GM21723 (cell line): ENCODE results near the gene PDE11A.
"Not testable (repeated sequence)": the region's sequence is repeated elsewhere in the genome, so short reads cannot be mapped to it uniquely, and the experiment has no call there.

Experiments used
- ATAC-seq: cut with Tn5 transposase; IDR thresholded peaks from one replicate; pipeline ENCODE4 v1.9.1; 2021; ENCODE audit warnings: mild to moderate bottlenecking, moderate library complexity; ENCODE audit not compliant: unreplicated experiment

Gene PDE11A

DNA sequence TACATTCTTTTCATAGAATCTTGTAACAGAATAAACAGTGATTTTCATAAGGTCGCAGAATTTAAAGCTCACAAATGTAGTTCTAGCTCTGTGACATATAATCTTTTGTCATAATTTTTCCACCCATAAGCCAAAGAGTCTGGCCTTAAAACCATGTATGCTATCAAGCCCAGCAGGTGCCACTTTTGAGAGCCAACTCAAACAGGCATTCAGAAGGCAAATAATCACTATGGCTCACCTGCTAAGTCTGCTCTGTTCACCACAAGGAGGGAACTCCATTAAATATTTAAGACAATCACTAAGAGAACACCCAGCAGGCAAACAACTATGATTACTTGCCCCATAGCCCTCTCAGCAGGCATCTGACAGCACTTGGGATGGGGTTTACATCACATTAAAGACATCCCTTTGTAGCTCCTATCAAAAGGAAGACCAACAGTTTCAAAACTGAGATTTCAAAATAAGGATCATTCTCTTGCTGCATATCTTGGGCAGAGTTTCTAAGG is 241.6 kb downstream of the PDE11A start:
- no peak for ATAC-seq

- ATAC-seq, result no peak
These were observed 244.0 kb downstream of the PDE11A start for GRCh38 chr2:177828557-177828956.

DNA sequence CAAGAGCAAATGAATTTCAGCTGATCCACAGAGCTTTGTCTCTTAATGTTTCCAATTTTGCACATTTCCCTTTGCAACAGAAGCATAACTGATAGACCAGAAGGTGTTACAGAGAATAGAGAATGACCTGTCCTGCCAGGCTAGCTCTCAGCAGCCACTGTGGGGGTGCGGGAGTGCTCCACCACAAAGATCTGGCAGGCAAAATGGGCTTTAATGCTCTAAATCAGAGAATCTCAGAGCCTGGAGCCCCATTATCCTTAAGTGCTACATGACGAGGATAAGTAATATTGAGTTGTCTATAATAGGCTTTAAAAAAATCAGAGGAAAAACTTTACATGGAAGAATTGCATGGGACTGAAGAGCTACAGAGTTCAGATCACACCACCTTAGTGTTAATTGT is 245.7 kb downstream of the PDE11A start:
- ATAC-seq, result no peak

- ATAC-seq, result no peak
These were observed 249.6 kb downstream of the PDE11A start for GRCh38 chr2:177822941-177823340.

- ATAC-seq, result no peak
These were observed 254.2 kb downstream of the PDE11A start for GRCh38 chr2:177818412-177818811.

DNA sequence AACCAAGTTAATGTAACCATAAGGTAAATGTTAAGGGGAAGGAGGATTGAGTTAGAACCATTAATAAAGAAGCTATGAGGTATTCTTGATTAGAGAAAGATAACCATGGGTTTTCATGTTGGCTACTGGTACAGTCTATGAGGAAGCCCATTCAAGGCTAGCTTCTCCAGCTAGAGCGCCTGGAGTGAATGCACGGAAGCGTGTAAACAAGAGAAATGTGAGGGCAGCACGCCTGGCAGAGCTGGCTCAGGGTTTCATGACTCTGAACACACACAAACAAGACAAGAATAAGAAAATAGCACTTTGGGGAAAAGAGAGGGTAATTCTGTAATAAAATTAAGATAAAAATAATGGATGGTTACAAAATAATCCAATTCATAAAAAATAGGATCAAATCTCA is 255.3 kb downstream of the PDE11A start:
- ATAC-seq, result no peak

DNA sequence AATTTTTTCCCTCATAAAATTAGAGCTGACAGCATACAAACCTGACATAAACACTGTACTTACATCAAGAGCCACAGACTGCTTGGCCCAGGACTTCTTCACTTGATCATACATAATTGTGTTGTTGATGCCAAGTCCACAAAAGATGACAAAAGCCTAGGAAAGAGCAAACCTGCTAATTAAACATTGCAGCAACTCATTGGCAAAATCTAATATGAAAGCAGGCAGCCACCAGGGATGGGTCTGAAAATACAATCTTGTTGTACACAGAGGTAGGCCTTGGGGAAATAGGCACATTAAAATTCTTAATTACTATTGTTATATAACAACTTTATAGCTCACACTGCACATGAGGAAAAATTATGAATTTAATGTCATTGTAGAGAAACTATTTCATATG is 255.8 kb downstream of the PDE11A start:
- ATAC-seq, result no peak

DNA sequence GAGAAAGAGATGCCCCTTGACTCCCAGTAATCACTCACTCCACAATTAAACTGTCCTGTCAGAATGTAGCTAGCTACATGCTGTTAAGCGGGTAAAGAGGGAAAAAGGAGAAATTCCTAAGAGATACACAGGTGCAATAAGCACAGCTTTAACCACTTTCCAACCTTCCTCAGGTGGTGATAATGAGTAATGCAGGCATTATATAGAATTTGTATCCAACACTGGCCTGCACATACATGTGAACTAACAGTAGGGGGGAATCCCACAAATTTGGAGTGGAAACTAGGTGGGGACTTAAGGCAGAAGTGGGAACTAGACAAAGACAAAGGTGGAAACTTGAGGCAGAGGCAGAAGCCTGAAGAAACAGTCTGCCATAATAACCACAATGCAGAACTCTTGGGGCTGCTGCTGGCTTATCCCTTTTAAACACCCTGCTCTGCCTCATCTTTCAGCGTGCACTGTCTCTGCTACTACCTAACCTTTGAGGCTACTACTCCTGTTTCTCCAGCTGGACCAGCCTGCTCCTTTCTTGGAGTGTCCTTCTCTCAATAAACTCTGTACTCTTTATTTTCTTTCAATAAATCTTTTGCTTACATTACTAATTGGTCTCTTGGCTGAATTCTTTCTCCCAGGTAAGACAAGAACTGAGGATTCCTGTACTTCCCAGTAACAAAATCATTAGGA is 259.7 kb downstream of the PDE11A start:
- no peak for ATAC-seq

DNA sequence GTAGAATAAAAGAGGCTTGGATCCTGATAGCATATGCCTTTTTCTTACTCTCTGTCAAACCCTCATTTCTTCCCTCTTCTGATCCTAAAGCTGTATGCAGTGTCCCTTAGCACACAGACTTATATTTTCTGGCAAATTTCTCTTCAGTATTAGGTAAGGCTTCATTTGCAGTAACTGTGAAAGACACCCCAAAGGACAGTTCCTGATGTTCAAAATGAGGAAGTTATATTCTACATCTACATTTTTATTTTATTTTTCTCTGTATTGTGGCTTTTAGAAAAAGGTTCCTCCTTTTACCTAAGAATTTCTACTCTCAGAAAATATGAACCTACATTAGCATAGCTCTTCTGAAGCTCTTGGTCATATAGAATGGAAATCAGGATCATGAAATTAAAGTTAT is 261.7 kb downstream of the PDE11A start:
- no peak for ATAC-seq

DNA sequence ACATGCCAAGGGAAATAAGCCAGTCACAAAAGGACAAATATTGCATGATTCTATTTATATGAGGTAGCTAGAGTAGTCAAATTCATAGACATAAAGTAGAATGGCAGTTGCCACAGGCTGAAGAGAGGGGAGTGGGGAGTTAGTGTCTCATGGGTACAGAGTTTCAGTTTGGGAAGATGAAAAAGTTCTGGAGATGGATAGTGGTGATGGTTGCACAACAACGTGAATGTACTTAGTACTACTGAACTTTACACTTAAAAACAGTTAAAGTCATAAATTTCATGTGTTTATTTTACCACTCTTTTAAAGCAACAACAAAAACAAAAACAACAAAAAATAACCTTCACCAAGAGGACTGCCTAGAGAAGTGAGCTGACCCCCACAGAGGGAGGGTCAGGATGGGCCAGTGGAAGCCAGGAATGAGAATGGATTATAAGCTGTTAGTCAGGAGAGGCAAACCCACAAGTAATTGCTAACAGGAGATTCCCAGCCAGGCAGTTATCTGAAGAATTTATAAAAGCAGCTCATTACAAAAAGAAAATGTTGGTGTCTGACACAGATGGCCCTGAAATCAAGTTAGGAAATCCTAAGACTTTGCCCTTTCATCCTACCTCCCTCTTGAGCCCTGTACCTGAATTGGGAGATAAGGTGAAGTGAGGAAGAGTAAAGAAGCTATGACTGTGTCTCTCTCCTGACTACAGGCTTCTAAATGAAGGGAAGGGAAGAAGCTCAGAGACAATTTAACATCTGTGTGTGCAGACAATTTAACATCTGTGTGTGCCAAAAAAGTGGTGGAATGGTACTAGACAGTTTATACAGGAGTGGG is 263.4 kb downstream of the PDE11A start:
- ATAC-seq, result no peak

GRCh38 chr2:177806025-177806424 is 266.6 kb downstream of the PDE11A start:
- ATAC-seq, result no peak

GRCh38 chr2:177799531-177799930 is 273.0 kb downstream of the PDE11A start:
- no peak for ATAC-seq

DNA sequence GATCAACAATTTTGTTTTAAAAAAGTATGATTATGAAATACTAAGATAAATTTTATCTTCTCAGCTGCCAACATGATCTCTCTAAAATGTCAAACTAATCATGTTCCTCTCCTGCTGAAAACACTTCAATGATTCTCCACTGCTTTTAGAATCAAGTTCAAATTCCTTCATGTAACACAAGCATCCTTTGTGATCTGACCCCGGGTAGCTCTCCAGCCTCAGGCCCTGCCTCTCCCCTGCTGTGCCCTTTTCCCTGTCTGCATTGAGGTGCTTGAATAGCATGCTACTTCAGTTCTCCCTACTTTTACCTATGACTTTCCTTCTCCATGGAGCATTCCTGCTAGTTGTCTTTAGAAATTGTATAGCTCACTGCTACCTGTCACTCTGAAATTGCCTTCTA is 274.8 kb downstream of the PDE11A start:
- ATAC-seq, result no peak

DNA sequence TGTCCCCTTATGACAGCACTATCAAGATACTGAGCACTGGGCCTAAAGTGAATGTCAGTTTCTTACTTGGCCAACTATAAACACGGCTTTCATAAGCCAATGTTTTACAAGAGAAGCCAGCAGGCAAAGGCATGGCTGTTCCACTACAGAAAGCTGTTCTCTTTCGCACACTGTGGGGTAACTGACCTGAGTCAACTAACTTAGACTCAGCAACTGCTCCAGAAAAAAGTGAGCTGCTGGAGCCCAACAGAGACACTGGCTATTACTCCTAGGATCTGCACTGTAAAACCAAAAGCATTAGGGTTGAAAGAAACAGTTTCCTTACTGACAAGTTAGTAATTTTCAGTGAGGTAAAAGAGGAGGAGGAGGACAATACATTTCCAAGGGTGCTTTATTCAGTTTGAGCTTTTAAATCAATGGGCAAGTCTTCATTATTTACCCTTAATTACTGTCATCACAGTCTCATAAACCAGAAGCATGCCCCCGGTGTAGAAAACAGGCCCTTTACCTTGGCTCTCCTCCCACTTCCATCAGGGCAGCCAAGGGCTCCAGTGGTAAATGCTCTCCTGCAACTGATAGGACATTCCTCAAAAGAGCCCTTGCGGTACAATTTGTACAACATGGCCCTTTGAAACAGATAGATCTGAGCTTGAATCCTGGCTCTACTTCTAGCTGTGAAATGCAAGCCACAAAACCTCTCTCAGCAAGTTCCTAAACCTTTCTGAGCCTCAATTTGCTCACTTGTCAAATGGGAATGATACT is 275.7 kb downstream of the PDE11A start:
- no peak for ATAC-seq

GRCh38 chr2:177796011-177796410 is 276.6 kb downstream of the PDE11A start:
- ATAC-seq, result no peak

DNA sequence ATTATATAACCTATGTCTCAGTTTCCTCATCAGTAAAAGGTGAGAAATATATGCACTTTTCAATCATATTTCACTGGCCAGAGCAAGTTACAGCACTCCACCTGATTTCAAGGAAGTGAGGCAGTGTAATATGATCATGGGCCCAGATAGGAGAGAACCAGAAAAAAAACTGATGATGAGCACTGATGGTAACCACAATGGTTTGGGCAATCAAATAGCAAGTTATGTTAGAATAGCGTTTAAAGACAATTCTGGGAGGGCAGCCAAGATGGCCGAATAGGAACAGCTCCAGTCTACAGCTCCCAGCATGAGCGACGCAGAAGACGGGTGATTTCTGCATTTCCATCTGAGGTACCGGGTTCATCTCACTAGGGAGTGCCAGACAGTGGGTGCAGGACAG is 287.4 kb downstream of the PDE11A start:
- not testable (repeated sequence) for ATAC-seq

DNA sequence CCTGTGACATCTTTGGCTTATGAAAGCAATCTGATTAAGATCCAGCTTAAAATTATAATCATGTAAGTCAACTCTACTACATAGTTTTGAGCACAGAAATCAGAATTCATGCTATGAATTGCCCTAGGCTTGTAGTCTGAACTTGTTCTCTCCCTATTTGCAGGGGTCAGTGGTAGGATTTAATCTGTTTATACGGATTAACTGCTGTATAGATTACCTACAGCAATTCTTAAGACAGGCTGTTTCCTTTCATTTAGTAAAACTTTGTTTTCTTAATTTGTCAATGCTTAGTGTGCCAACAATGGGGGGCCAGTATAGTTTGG is 287.9 kb downstream of the PDE11A start:
- no peak for ATAC-seq

DNA sequence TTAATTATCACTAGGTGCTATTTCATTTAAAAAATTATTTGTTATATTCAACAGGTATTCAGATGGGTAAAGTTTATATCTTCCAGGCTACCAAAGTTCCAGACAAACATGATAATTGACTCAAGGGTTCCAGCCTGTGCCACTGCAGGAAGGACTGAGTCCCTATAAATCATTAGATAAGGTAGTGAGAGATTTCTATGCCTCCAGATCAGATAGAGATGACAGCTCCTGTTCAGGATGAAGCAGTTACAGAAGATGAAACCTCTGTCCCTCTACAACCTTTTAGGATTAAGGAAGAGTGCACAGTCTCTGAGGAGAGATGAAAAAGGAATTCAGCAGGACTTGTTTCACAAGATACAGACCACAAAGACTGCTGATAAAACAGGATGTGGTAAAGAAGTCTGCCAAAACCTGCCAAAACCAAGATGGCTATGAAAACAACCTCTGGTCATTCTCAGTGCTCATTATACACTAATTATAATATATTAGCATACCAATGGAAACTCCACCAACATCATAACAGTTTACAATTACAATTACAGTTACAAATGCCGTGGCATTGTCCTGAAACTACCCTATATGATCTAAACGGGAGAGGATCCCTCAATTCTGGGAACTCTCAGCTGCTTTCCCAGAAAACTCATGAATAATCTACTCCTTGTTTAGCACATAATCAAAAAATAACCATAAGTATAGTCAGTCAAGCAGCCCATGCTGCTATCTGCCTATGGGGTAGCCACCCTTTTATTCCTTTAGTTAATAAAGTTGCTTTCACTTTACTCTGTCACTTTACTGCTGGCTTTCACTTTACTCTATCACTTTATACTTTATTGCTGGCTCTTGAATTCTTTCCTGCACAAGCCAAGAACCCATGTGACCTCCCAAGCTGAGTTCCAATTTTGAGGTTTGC is 288.5 kb downstream of the PDE11A start:
- peak; percentile 85 for ATAC-seq

DNA sequence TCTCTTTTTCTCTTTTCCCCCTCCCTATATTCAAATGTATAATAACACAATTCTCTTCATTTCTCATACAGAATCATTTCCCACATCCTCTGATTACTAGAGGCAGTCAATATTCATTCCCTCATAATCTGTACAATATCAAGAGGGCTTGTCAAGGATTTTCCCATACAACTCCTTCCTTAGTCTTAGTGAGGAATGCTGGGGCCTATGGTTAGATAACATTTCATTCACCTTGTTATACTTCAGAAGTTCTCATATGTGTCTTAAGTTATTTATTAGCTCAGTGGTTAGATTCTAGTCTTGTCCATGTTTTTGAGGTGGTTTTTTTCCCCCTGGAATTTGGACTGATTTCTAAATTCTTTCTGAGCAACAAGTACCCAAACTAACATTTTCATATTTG is 289.5 kb downstream of the PDE11A start:
- no peak for ATAC-seq

DNA sequence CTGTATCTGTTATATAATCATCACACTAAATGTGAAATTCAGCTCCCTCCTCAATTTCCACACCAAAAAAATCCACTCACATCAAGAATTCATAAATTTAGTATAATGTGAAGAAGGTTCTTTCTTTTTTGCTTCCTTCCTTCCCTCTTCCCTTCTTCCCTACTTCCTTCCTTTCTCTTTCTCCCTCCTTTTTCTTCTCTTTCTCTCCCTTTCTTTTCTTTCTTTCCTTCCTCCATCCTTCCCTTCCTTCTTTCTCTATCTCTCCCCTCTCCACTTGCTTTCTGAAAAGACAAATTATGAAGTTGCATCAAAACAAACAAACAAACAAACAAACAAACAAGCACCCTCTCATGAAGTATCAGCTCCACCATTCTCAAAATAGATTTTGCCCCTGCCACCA is 290.0 kb downstream of the PDE11A start:
- ATAC-seq, result no peak

- ATAC-seq, result no peak
These were observed 294.1 kb downstream of the PDE11A start for GRCh38 chr2:177778472-177778871.
